Measurements from ENCODE around the gene DDX25. TPM values are rescaled to one million over a fixed set of nuclear protein-coding genes. Genes with fewer than 3 reads are reported as not detected.

The DDX25 gene
- total and polyA plus RNA-seq, 2 of the 8 experiments (the other 6 are each of a cell fraction or from before 2014, with no cell fraction given) = 17.6 to 17.9 TPM

- H2BK120ac ChIP-seq (replicated peaks; ENCODE audit: low read depth, low read length) = no peak overlapping the region
- H2BK20ac ChIP-seq (ENCODE audit: low read length) = no peak overlapping the region
- H3K27ac ChIP-seq (ENCODE audit: low read depth, low read length) = no peak overlapping the region
- H2BK12ac ChIP-seq (ENCODE audit: low read depth, low read length) = no peak overlapping the region
- no peaks in the 10 kb centered on the region for H3K9me3 ChIP-seq (ENCODE audit: insufficient read depth in 2 of 2, low read depth in 1 of 2, low read length in 1 of 2)
- no peak for FAIRE-seq
- H4K8ac ChIP-seq (ENCODE audit: extremely low read depth, insufficient read depth, low read length) = no peak overlapping the region
- no peaks in the 10 kb centered on the region for H3K79me1 ChIP-seq (ENCODE audit: low read depth, low read length)
- H3K4me2 ChIP-seq (ENCODE audit: insufficient read depth in 1 of 2, low read depth in 2 of 2, low read length in 2 of 2) = no peak overlapping the region
- H3K79me2 ChIP-seq (ENCODE audit: control insufficient read depth in 1 of 2, insufficient read depth in 2 of 2, low read length in 2 of 2) = no peaks in the 10 kb centered on the region
- H3K4me3 ChIP-seq (ENCODE audit: extremely low read depth in 1 of 4, insufficient read depth in 2 of 4, low read depth in 3 of 4, low read length in 4 of 4) = no peak overlapping the region
- no peak overlapping the region for H2AFZ ChIP-seq (ENCODE audit: low read length)
- ChIA-PET POLR2A (ENCODE audit: partially characterized antibody) (interaction anchor here (0.6 to 0.9 kb wide), 2 partner anchors 9 to 41 kb away, joined by 3 read pairs; no protein-coding TSS in a partner anchor), CTCF (ENCODE audit: partially characterized antibody) (interaction anchor here (0.6 kb wide), 1 partner anchor 247 kb away, joined by 3 read pairs; no protein-coding TSS in a partner anchor)
- H3K14ac ChIP-seq (ENCODE audit: insufficient read length) = no peak overlapping the region
- H2AK5ac ChIP-seq (ENCODE audit: low read depth, low read length) = no peak overlapping the region
- no peak overlapping the region for H3K23ac ChIP-seq (ENCODE audit: insufficient read length)
- H3K4ac ChIP-seq (replicated peaks; ENCODE audit: insufficient read length, low read depth, low read length) = no peak overlapping the region
- peaks cover 0 to 2% (median 0%) of the 10 kb centered on the region in 4 experiments; a peak in 3 of 7 replicates for H3K4me1 ChIP-seq (replicated peaks in 1 of 4; ENCODE audit: control insufficient read depth in 3 of 4, insufficient read depth in 4 of 4, low read length in 3 of 4)
- 93% methylated on average over 21 of the region's 24 CpGs; no CpG with 5 or more reads in 1 of the 2 experiments for WGBS, 2 experiments (ENCODE audit: extremely low coverage in 1 of 2, insufficient coverage in 1 of 2, insufficient read length in 1 of 2, insufficient replicate concordance in 2 of 2, low coverage in 1 of 2, low lambda C conversion rate in 2 of 2, missing lambda C conversion rate in 1 of 2)
- TF ChIP-seq NANOG (IDR thresholded peaks at IDR 0.05; ENCODE audit: insufficient read depth, low read depth, low read length, poor library complexity, severe bottlenecking) = no peak
- no peak for TF ChIP-seq GTF2F1 (IDR thresholded peaks at IDR 0.05; ENCODE audit: borderline replicate concordance, low read depth, low read length)
- TF ChIP-seq HDAC2 (IDR thresholded peaks at IDR 0.05; ENCODE audit: borderline replicate concordance in 1 of 2, low read depth in 2 of 2, low read length in 2 of 2) = no peak
- TF ChIP-seq SIRT6 (IDR thresholded peaks at IDR 0.05; ENCODE audit: low read length) = no peak
- H3K9ac ChIP-seq (replicated peaks in 1 of 4; ENCODE audit: extremely low read depth in 1 of 4, low read depth in 3 of 4, low read length in 3 of 4) = no peak overlapping the region
- no peak overlapping the region for H4K91ac ChIP-seq (replicated peaks; ENCODE audit: insufficient read length, low read length)
- H4K20me1 ChIP-seq (replicated peaks in 1 of 2; ENCODE audit: control insufficient read depth in 1 of 2, insufficient read depth in 2 of 2, low read length in 2 of 2) = no peaks in the 10 kb centered on the region
- peak in 1 of 2 experiments; percentile 38 for DNase-seq (ENCODE audit: low read depth in 1 of 2, low spot score in 2 of 2)
- H3K27me3 ChIP-seq (replicated peaks in 1 of 4; ENCODE audit: control insufficient read depth in 3 of 4, extremely low read depth in 1 of 4, insufficient read depth in 3 of 4, low read length in 3 of 4) = no peaks in the 10 kb centered on the region
- H3K56ac ChIP-seq (replicated peaks; ENCODE audit: insufficient read length, low read depth, low read length) = no peak overlapping the region
- H3K36me3 ChIP-seq (ENCODE audit: control insufficient read depth in 2 of 4, insufficient read depth in 4 of 4, low read length in 3 of 4) = no peaks in the 10 kb centered on the region
- H2BK15ac ChIP-seq (ENCODE audit: low read length) = no peak overlapping the region
- H3K23me2 ChIP-seq (ENCODE audit: low read depth, low read length) = no peaks in the 10 kb centered on the region
- no peak overlapping the region for H2BK5ac ChIP-seq (ENCODE audit: low read depth, low read length)
- H4K5ac ChIP-seq (ENCODE audit: insufficient read length, low read depth, low read length) = no peak overlapping the region
- no peak overlapping the region for H3K18ac ChIP-seq (ENCODE audit: extremely low read depth, low read length)
These were observed 43.3 kb downstream of the DDX25 start for GRCh38 chr11:125947419-125948277.
